IMR-90 (cell line): ENCODE measurements around the gene SIX5. TPM values are rescaled to one million over a fixed set of nuclear protein-coding genes. Genes with fewer than 3 reads are reported as not detected.

Experiments
- ATAC-seq: fragments of 200-7000 bp; cut with Tn5 transposase; 2 replicates; pipeline ENCODE4 v1.9.1; 2020; ENCODE audit warnings: low read depth, mild to moderate bottlenecking, moderate library complexity
- BruUV-seq: library from RNA; stranded (reverse); fragments of 400-500 nt; replicated peaks from 2 replicates; lab custom pipeline; 2021; lab: Mats Ljungman, UMichigan
- CTCF ChIA-PET: fragments of 300-600 bp; formaldehyde crosslinking; extraction: SDS; loops from one replicate; lab custom pipeline; 2021; ENCODE audit warnings: antibody characterized with exemption; lab: Yijun Ruan, JAX
- POLR2A ChIA-PET: fragments of 300-600 bp; sonication (Branson Sonifier 250); formaldehyde crosslinking; loops from one replicate; lab custom pipeline; 2022; ENCODE audit warnings: antibody characterized with exemption; ENCODE audit not compliant: unreplicated experiment; lab: Charles Lee
- DNase-seq: peaks from one replicate; pipeline ENCODE4 v3.0.0; 2013
- H2AFZ ChIP-seq: replicated peaks from 2 replicates; pipeline ENCODE3; 2013; ENCODE audit warnings: low read length, mild to moderate bottlenecking; ENCODE audit not compliant: poor library complexity
- H2AK5ac ChIP-seq: 2 replicates; pipeline ENCODE4 v1.6.1; 2013; ENCODE audit warnings: low read depth, low read length, inconsistent platforms
- H2AK9ac ChIP-seq: replicated peaks from 2 replicates; pipeline ENCODE3; 2013; ENCODE audit warnings: mild to moderate bottlenecking, low read depth, low read length, moderate library complexity; ENCODE audit not compliant: poor library complexity
- H2BK120ac ChIP-seq: 2 replicates; pipeline ENCODE4 v1.6.1; 2013; ENCODE audit warnings: low read depth, low read length, inconsistent platforms
- H2BK15ac ChIP-seq: 3 replicates; pipeline ENCODE4 v1.6.1; 2013; ENCODE audit warnings: low read depth, low read length, inconsistent platforms
- H2BK20ac ChIP-seq: 2 replicates; pipeline ENCODE4 v1.6.1; 2013; ENCODE audit warnings: low read depth, mild to moderate bottlenecking, inconsistent platforms, low read length, moderate library complexity
- H2BK5ac ChIP-seq: 2 replicates; pipeline ENCODE4 v1.6.1; 2013; ENCODE audit warnings: mild to moderate bottlenecking, low read depth, low read length, inconsistent platforms; ENCODE audit not compliant: poor library complexity, severe bottlenecking
- H3K14ac ChIP-seq: replicated peaks from 2 replicates; pipeline ENCODE4 v1.6.1; 2013; ENCODE audit warnings: low read depth, low read length, inconsistent platforms
- H3K18ac ChIP-seq: 2 replicates; pipeline ENCODE4 v1.6.1; 2013; ENCODE audit warnings: low read depth, low read length, control low read depth
- H3K23ac ChIP-seq: 2 replicates; pipeline ENCODE4 v1.6.1; 2013; ENCODE audit warnings: low read depth, low read length, inconsistent platforms
- H3K27ac ChIP-seq: 2 replicates; pipeline ENCODE4 v1.5.1; 2013; ENCODE audit warnings: mild to moderate bottlenecking, control low read depth, low read length; ENCODE audit not compliant: insufficient read depth
- H3K27me3 ChIP-seq: 2 replicates; pipeline ENCODE4 v1.6.1; 2013; ENCODE audit warnings: low read length; ENCODE audit not compliant: control insufficient read depth, insufficient read depth
- H3K36me3 ChIP-seq: 2 replicates; pipeline ENCODE4 v1.6.1; 2013; ENCODE audit warnings: low read length, mixed read lengths; ENCODE audit not compliant: control insufficient read depth, insufficient read depth
- H3K4ac ChIP-seq: 2 replicates; pipeline ENCODE4 v1.6.1; 2013; ENCODE audit warnings: low read depth, low read length, inconsistent platforms
- H3K4me1 ChIP-seq: 2 replicates; pipeline ENCODE4 v1.6.1; 2013; ENCODE audit warnings: low read length, mixed read lengths; ENCODE audit not compliant: control insufficient read depth, insufficient read depth
- H3K4me2 ChIP-seq: 2 replicates; pipeline ENCODE4 v1.6.1; 2013; ENCODE audit warnings: low read depth, mild to moderate bottlenecking, control low read depth, low read length, moderate library complexity
- H3K4me3 ChIP-seq: 2 replicates; pipeline ENCODE4 v1.5.1; 2013; ENCODE audit warnings: low read depth, mild to moderate bottlenecking, control low read depth, low read length, moderate library complexity; ENCODE audit not compliant: insufficient read depth
- H3K56ac ChIP-seq: 2 replicates; pipeline ENCODE4 v1.6.1; 2013; ENCODE audit warnings: low read length, inconsistent platforms; ENCODE audit not compliant: insufficient read depth; ENCODE audit errors: extremely low read depth
- H3K79me1 ChIP-seq, 2 experiments: 2 replicates each; pipeline ENCODE4 v1.6.1; 2013; ENCODE audit warnings: low read length in 2 of 2, inconsistent platforms in 1 of 2, low read depth in 1 of 2
- H3K9ac ChIP-seq: 2 replicates; pipeline ENCODE4 v1.6.1; 2013; ENCODE audit warnings: low read depth, low read length, control low read depth
- H3K9me1 ChIP-seq: 2 replicates; pipeline ENCODE4 v1.6.1; 2013; ENCODE audit warnings: low read length, inconsistent platforms; ENCODE audit not compliant: insufficient read depth
- H3K9me3 ChIP-seq: 2 replicates; pipeline ENCODE4 v1.6.1; 2013; ENCODE audit warnings: low read length; ENCODE audit not compliant: control insufficient read depth, insufficient read depth
- H4K20me1 ChIP-seq: 2 replicates; pipeline ENCODE4 v1.6.1; 2013; ENCODE audit warnings: low read length, inconsistent platforms; ENCODE audit not compliant: insufficient read depth
- H4K5ac ChIP-seq: 2 replicates; pipeline ENCODE4 v1.6.1; 2013; ENCODE audit warnings: mild to moderate bottlenecking, low read depth, low read length, control low read depth
- H4K8ac ChIP-seq, 2 experiments: 2 replicates each; pipeline ENCODE4 v1.6.1; 2013; ENCODE audit warnings: low read depth in 2 of 2, low read length in 2 of 2, control low read depth in 1 of 2, inconsistent platforms in 1 of 2
- H4K91ac ChIP-seq: 2 replicates; pipeline ENCODE4 v1.6.1; 2013; ENCODE audit warnings: low read depth, low read length, inconsistent platforms; ENCODE audit not compliant: insufficient read depth
- CEBPB ChIP-seq: IDR thresholded peaks from 2 replicates; pipeline ENCODE4 v1.6.1; 2012; ENCODE audit warnings: low read depth, low read length, improper control_type of control experiment
- CHD1 ChIP-seq: IDR thresholded peaks from 2 replicates; pipeline ENCODE4 v1.6.1; 2012; ENCODE audit warnings: low read depth, low read length, improper control_type of control experiment
- MAZ ChIP-seq: IDR thresholded peaks from 2 replicates; pipeline ENCODE4 v1.6.1; 2012; ENCODE audit warnings: low read depth, mild to moderate bottlenecking, low read length, improper control_type of control experiment, moderate library complexity, borderline replicate concordance
- NFE2L2 ChIP-seq: fragments of 150-350 bp; IDR thresholded peaks from 2 replicates; pipeline ENCODE4 v1.6.1; 2016; ENCODE audit warnings: low read depth, mild to moderate bottlenecking, low read length
- POLR2A ChIP-seq: IDR thresholded peaks from 2 replicates; pipeline ENCODE4 v1.6.1; 2012; ENCODE audit warnings: mild to moderate bottlenecking, low read depth, low read length
- RAD21 ChIP-seq: IDR thresholded peaks from 2 replicates; pipeline ENCODE4 v1.6.1; 2012; ENCODE audit warnings: low read length, improper control_type of control experiment
- RCOR1 ChIP-seq: IDR thresholded peaks from 2 replicates; pipeline ENCODE4 v1.6.1; 2012; ENCODE audit warnings: mild to moderate bottlenecking, low read length, improper control_type of control experiment; ENCODE audit not compliant: insufficient replicate concordance
- SMC3 ChIP-seq: fragments of 150-350 bp; IDR thresholded peaks from 2 replicates; pipeline ENCODE4 v1.6.1; 2016; ENCODE audit warnings: low read depth, mild to moderate bottlenecking, antibody characterized with exemption, low read length, moderate library complexity
- WGBS, 2 experiments: methylation state at CpG; one replicate each; pipeline versions ENCODE4 v1.1.5 to v1.1.7; 2013; ENCODE audit warnings: missing lambda C conversion rate in 2 of 2; ENCODE audit not compliant: insufficient read length in 1 of 2; ENCODE audit errors: extremely low coverage in 2 of 2; 5-methylcytosine and 5-hydroxymethylcytosine counted together
- dilution Hi-C: fragments of 300-500 bp; cut with HindIII; formaldehyde crosslinking; loops from one replicate; pipeline ENCODE4 v1.14.3; 2018; ENCODE audit warnings: low sequenced_read_pairs; ENCODE audit not compliant: unreplicated experiment
- in situ Hi-C: fragments of 300-500 bp; cut with MboI; formaldehyde crosslinking; loops from 3 replicates; pipeline ENCODE4 v1.14.3; 2019; ENCODE audit warnings: low sequenced_read_pairs, inconsistent platforms, mixed read lengths
- intact Hi-C: fragments of 100-400 bp; cut with micrococcal nuclease; formaldehyde crosslinking; loops from 2 replicates; pipeline ENCODE4 v1.10.0; 2022
- polyA plus RNA-seq, 3 experiments: library from polyadenylated mRNA; depleted of rRNA; stranded (reverse); fragments of >200 nt; gene quantifications; 2 replicates each; pipeline ENCODE4 v1.2.3, GENCODE V29; 2012; ENCODE audit warnings: low replicate concordance in 1 of 3
- total RNA-seq: library from RNA; depleted of rRNA; stranded (reverse); fragments of >200 nt; gene quantifications from 2 replicates; pipeline ENCODE4 v1.2.3, GENCODE V29; 2012

The SIX5 gene
- total and polyA plus RNA-seq, 2 of the 4 experiments (the other 2 are of a cell fraction), result 0.90 to 15.5 TPM

DNA sequence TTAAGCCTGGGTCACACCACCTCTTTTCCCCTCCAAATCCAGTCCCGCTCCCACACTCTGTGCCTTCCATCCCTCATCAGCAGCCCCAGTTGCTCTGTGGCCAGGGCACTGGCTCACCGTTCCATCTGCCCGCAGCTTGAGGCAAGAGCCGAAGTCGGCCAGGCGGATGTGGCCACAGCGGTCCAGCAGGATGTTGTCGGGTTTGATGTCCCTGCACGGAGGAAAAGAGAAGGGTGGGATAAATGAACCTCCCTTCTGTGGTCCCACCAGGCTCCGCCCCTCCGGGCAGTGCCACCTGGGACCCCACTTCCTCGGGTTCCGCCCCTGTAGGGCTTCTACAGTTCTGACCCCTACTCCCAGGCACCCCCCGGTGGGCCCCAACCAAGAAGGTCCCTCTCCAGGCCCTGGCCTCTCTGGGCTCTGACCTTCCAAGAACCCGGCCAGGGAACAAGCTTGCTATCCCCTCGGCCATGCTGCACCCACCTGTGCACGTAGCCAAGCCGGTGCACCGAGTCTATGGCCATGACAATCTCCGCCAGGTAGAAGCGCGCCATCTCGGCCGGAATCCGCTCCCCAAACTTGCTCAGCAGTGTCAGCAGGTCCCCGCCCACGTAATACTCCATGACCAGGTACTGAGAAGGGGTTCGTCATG lies 9.1 kb upstream of the SIX5 start:
- H2AFZ ChIP-seq, result no peak overlapping the region
- peaks cover 19 to 55% of the 10 kb centered on the region in 2 experiments for H3K79me1 ChIP-seq
- ChIA-PET CTCF (interaction anchor here (0.6 kb wide), 1 partner anchor 9 kb away, joined by 6 read pairs; the partner anchor contains the start of gene SIX5), POLR2A (no interaction called here)
- no peak overlapping the region for H4K8ac ChIP-seq
- H3K18ac ChIP-seq, result no peak overlapping the region
- H3K9ac ChIP-seq, result no peak overlapping the region
- DNase-seq (no peak), ATAC-seq (no peak)
- no peak overlapping the region for H3K14ac ChIP-seq
- no peak overlapping the region for H2BK5ac ChIP-seq
- peaks cover 18% of the 10 kb centered on the region for H3K4me1 ChIP-seq
- H3K9me1 ChIP-seq, result peaks cover 10% of the 10 kb centered on the region
- H3K4ac ChIP-seq, result no peak overlapping the region
- no peaks in the 10 kb centered on the region for H3K9me3 ChIP-seq
- no peak overlapping the region for H4K91ac ChIP-seq
- H2AK9ac ChIP-seq, result no peak overlapping the region
- no peak for TF ChIP-seq POLR2A
- TF ChIP-seq NFE2L2, result no peak
- no peak for TF ChIP-seq RAD21
- no peak for TF ChIP-seq MAZ
- no peak for TF ChIP-seq CEBPB
- no peak for TF ChIP-seq SMC3
- no peak for TF ChIP-seq RCOR1
- TF ChIP-seq CHD1, result no peak
- no peak overlapping the region for H3K4me2 ChIP-seq
- no peak overlapping the region for H2BK120ac ChIP-seq
- intact Hi-C loops (no loop called here), in situ Hi-C loops (no loop called here), dilution Hi-C loops (no loop called here)
- no peak overlapping the region for H3K56ac ChIP-seq
- H3K36me3 ChIP-seq, result peaks cover 33% of the 10 kb centered on the region
- no peak overlapping the region for H3K23ac ChIP-seq
- no peaks in the 10 kb centered on the region for H3K27me3 ChIP-seq
- H2AK5ac ChIP-seq, result no peak overlapping the region
- no peak overlapping the region for H2BK20ac ChIP-seq
- H3K27ac ChIP-seq, result no peak overlapping the region
- 98% methylated on average over 13 of the region's 28 CpGs; no CpG with 5 or more reads in 1 of the 2 experiments for WGBS, 2 experiments
- BruUV-seq, result no TSS peak
- H4K5ac ChIP-seq, result no peak overlapping the region
- no peak overlapping the region for H3K4me3 ChIP-seq
- peaks cover 30% of the 10 kb centered on the region for H4K20me1 ChIP-seq
- no peak overlapping the region for H2BK15ac ChIP-seq
